ACC112 (cell line): ENCODE results near the gene SLC24A3.
A peak's percentile ranks its signal among the peaks of the same experiment; 100 is the strongest.

Source experiments
- H2AFZ ChIP-seq: fragments of 200-600 bp; sonication (generic); one replicate; pipeline ENCODE4 v1.6.0; 2017; ENCODE audit warnings: antibody characterized with exemption, low read length; ENCODE audit not compliant: unreplicated experiment
- H3K27ac ChIP-seq: fragments of 200-600 bp; sonication (generic); 2 replicates; pipeline ENCODE4 v1.5.1; 2014; ENCODE audit warnings: low read depth, mild to moderate bottlenecking, antibody characterized with exemption, low read length, moderate library complexity
- H3K27me3 ChIP-seq: fragments of 200-600 bp; sonication (generic); 2 replicates; pipeline ENCODE4 v1.6.1; 2014; ENCODE audit warnings: mild to moderate bottlenecking, antibody characterized with exemption, low read length, moderate library complexity, mixed read lengths; ENCODE audit not compliant: insufficient read depth
- H3K36me3 ChIP-seq: fragments of 200-600 bp; sonication (generic); 2 replicates; pipeline ENCODE4 v1.6.1; 2016; ENCODE audit warnings: mild to moderate bottlenecking, antibody characterized with exemption, low read length, moderate library complexity, mixed read lengths; ENCODE audit not compliant: insufficient read depth
- H3K4me1 ChIP-seq: fragments of 200-600 bp; sonication (generic); one replicate; pipeline ENCODE4 v1.6.1; 2016; ENCODE audit warnings: low read length, mixed read lengths; ENCODE audit not compliant: insufficient read depth, unreplicated experiment, control insufficient read depth
- H3K4me3 ChIP-seq: fragments of 200-600 bp; sonication (generic); 2 replicates; pipeline ENCODE4 v1.5.1; 2014; ENCODE audit warnings: mild to moderate bottlenecking, low read depth, low read length
- H3K79me2 ChIP-seq: fragments of 200-600 bp; sonication (generic); one replicate; pipeline ENCODE4 v1.6.0; 2016; ENCODE audit warnings: low read length; ENCODE audit not compliant: control insufficient read depth, unreplicated experiment, insufficient read depth

The SLC24A3 gene

GRCh38 chr20:19757487-19758132, 545.2 kb downstream of the SLC24A3 start:
- Histone ChIP-seq H2AFZ (peak overlapping the region; percentile 46), H3K27ac (peak overlapping the region; percentile 56), H3K27me3 (no peaks in the 10 kb centered on the region), H3K79me2 (no peaks in the 10 kb centered on the region), H3K4me3 (peak overlapping the region; percentile 73), H3K36me3 (no peaks in the 10 kb centered on the region), H3K4me1 (peaks cover 36% of the 10 kb centered on the region)

- Histone ChIP-seq H3K4me1 (peaks cover 36% of the 10 kb centered on the region), H3K27ac (peak within 1 kb of the TSS; percentile 56), H3K36me3 (no peaks in the 10 kb centered on the region), H3K4me3 (peak within 1 kb of the TSS; percentile 73), H3K27me3 (no peaks in the 10 kb centered on the region), H3K79me2 (no peaks in the 10 kb centered on the region), H2AFZ (peak within 1 kb of the TSS; percentile 62)
Measured at GRCh38 chr20:19758133-19758500, 545.7 kb downstream of the SLC24A3 start, which contains the start of gene RIN2. TSS of gene RIN2 (plus strand) at chr20:19758258. CDS start at chr20:19889602, 131,344 bp downstream.

GRCh38 chr20:19758501-19759331, 546.3 kb downstream of the SLC24A3 start:
- H3K4me3 ChIP-seq: peak overlapping the region; percentile 73
- H3K27me3 ChIP-seq: no peaks in the 10 kb centered on the region
- peak overlapping the region; percentile 46 for H2AFZ ChIP-seq
- no peaks in the 10 kb centered on the region for H3K36me3 ChIP-seq
- peaks cover 36% of the 10 kb centered on the region for H3K4me1 ChIP-seq
- peak overlapping the region; percentile 56 for H3K27ac ChIP-seq
- no peaks in the 10 kb centered on the region for H3K79me2 ChIP-seq

- no peaks in the 10 kb centered on the region for H3K27me3 ChIP-seq
- H3K4me1 ChIP-seq: peaks cover 41% of the 10 kb centered on the region
- peak overlapping the region; percentile 56 for H3K27ac ChIP-seq
- no peaks in the 10 kb centered on the region for H3K36me3 ChIP-seq
- H3K4me3 ChIP-seq: no peak overlapping the region
- H2AFZ ChIP-seq: no peak overlapping the region
- H3K79me2 ChIP-seq: peaks cover 3% of the 10 kb centered on the region
Measured at GRCh38 chr20:19760371-19760721, 547.9 kb downstream of the SLC24A3 start.

GRCh38 chr20:19761326-19761725, 548.9 kb downstream of the SLC24A3 start:
- H3K4me1 ChIP-seq: peaks cover 41% of the 10 kb centered on the region
- H3K27ac ChIP-seq: no peak overlapping the region
- H3K27me3 ChIP-seq: no peaks in the 10 kb centered on the region
- peaks cover 4% of the 10 kb centered on the region for H3K79me2 ChIP-seq
- H2AFZ ChIP-seq: no peak overlapping the region
- H3K4me3 ChIP-seq: no peak overlapping the region
- H3K36me3 ChIP-seq: no peaks in the 10 kb centered on the region

- H2AFZ ChIP-seq: no peak overlapping the region
- peaks cover 38% of the 10 kb centered on the region for H3K4me1 ChIP-seq
- no peaks in the 10 kb centered on the region for H3K27me3 ChIP-seq
- H3K79me2 ChIP-seq: peaks cover 4% of the 10 kb centered on the region
- no peak overlapping the region for H3K27ac ChIP-seq
- no peaks in the 10 kb centered on the region for H3K36me3 ChIP-seq
- no peak overlapping the region for H3K4me3 ChIP-seq
Measured at GRCh38 chr20:19761841-19762240, 549.4 kb downstream of the SLC24A3 start.

- Histone ChIP-seq H3K79me2 (peaks cover 4% of the 10 kb centered on the region), H3K4me3 (no peak overlapping the region), H3K36me3 (no peaks in the 10 kb centered on the region), H2AFZ (no peak overlapping the region), H3K27ac (no peak overlapping the region), H3K27me3 (no peaks in the 10 kb centered on the region), H3K4me1 (peaks cover 34% of the 10 kb centered on the region)
Measured at GRCh38 chr20:19764207-19764606, 551.8 kb downstream of the SLC24A3 start.

GRCh38 chr20:19765266-19765665, 552.8 kb downstream of the SLC24A3 start:
- H3K79me2 ChIP-seq: peaks cover 4% of the 10 kb centered on the region
- no peak overlapping the region for H2AFZ ChIP-seq
- no peak overlapping the region for H3K4me3 ChIP-seq
- H3K27ac ChIP-seq: no peak overlapping the region
- peaks cover 24% of the 10 kb centered on the region for H3K4me1 ChIP-seq
- H3K36me3 ChIP-seq: no peaks in the 10 kb centered on the region
- H3K27me3 ChIP-seq: no peaks in the 10 kb centered on the region

GRCh38 chr20:19765913-19766312, 553.5 kb downstream of the SLC24A3 start:
- H3K27me3 ChIP-seq: no peaks in the 10 kb centered on the region
- H3K27ac ChIP-seq: no peak overlapping the region
- H2AFZ ChIP-seq: no peak overlapping the region
- no peak overlapping the region for H3K4me3 ChIP-seq
- peaks cover 4% of the 10 kb centered on the region for H3K79me2 ChIP-seq
- H3K4me1 ChIP-seq: peaks cover 17% of the 10 kb centered on the region
- H3K36me3 ChIP-seq: no peaks in the 10 kb centered on the region

- H3K79me2 ChIP-seq: peaks cover 4% of the 10 kb centered on the region
- no peak overlapping the region for H3K4me3 ChIP-seq
- peaks cover 6% of the 10 kb centered on the region for H3K4me1 ChIP-seq
- no peak overlapping the region for H3K27ac ChIP-seq
- no peak overlapping the region for H2AFZ ChIP-seq
- no peaks in the 10 kb centered on the region for H3K36me3 ChIP-seq
- H3K27me3 ChIP-seq: no peaks in the 10 kb centered on the region
Measured at GRCh38 chr20:19767070-19767469, 554.6 kb downstream of the SLC24A3 start.
